HL-60 (cell line): ENCODE data around the gene MAPK10.

ENCODE experiments used
- CTCF ChIP-seq: IDR thresholded peaks from one replicate; pipeline ENCODE4 v1.5.1; 2011; ENCODE audit warnings: low read length, control low read depth, inconsistent platforms; ENCODE audit not compliant: insufficient read depth
- POLR2AphosphoS5 ChIP-seq: IDR thresholded peaks from 2 replicates; pipeline ENCODE4 v1.6.1; 2012; ENCODE audit warnings: low read depth

GRCh38 chr4:85940151-85940550, 419.7 kb downstream of the MAPK10 start:
- TF ChIP-seq CTCF (no peak), POLR2AphosphoS5 (no peak)
